GM12875 (cell line): ENCODE data around the gene ARHGAP40.

Source experiments
- H3K4me3 ChIP-seq: one replicate; pipeline ENCODE4 v1.5.1; 2011; ENCODE audit warnings: low read depth, low read length, control low read depth
- TF ChIP-seq, protein P1 (sequence below): IDR thresholded peaks from 2 replicates; pipeline ENCODE4 v1.5.1; 2011; ENCODE audit warnings: low read depth, mild to moderate bottlenecking, control low read depth, inconsistent platforms, low read length, moderate library complexity, borderline replicate concordance; ENCODE audit not compliant: insufficient read depth

ARHGAP40 gene

GRCh38 chr20:38563802-38564431 lies 37.7 kb upstream of the ARHGAP40 start:
- H3K4me3 ChIP-seq, result no peak overlapping the region
- TF ChIP-seq, protein P1, sequence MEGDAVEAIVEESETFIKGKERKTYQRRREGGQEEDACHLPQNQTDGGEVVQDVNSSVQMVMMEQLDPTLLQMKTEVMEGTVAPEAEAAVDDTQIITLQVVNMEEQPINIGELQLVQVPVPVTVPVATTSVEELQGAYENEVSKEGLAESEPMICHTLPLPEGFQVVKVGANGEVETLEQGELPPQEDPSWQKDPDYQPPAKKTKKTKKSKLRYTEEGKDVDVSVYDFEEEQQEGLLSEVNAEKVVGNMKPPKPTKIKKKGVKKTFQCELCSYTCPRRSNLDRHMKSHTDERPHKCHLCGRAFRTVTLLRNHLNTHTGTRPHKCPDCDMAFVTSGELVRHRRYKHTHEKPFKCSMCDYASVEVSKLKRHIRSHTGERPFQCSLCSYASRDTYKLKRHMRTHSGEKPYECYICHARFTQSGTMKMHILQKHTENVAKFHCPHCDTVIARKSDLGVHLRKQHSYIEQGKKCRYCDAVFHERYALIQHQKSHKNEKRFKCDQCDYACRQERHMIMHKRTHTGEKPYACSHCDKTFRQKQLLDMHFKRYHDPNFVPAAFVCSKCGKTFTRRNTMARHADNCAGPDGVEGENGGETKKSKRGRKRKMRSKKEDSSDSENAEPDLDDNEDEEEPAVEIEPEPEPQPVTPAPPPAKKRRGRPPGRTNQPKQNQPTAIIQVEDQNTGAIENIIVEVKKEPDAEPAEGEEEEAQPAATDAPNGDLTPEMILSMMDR, result no peak

- no peak overlapping the region for H3K4me3 ChIP-seq
- TF ChIP-seq, protein P1, result no peak
Measured at GRCh38 chr20:38564680-38565079, 36.9 kb upstream of the ARHGAP40 start.

DNA sequence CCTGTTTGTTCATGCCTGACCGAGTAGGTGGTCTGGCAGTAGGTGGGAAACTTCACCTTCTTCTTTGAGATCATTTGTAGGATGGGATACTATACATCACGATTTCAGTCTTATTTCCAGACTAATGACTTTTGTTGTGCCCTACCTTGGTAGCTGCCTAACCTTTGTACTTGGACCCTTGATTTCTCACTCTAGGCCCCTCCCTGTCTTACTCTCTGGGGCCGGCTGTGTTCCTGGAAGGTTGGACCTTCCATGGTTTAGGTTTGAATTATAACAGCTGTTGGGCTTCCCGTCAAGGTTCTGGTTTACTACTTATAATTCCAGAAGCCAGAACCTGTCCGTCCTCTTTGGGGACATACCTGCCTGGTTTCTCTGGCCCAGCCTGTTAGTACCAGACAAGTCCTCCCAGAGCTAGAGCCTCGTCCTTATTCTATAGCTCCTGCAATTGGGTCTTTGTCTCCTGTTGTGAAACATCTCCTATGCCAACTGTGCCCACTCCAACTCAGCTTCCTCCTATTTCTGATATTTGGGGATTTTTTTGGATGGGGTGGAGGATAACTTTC lies 35.5 kb upstream of the ARHGAP40 start:
- H3K4me3 ChIP-seq, result no peak overlapping the region
- TF ChIP-seq, protein P1, result no peak

- TF ChIP-seq, protein P1, result no peak
- H3K4me3 ChIP-seq, result no peak overlapping the region
Measured at GRCh38 chr20:38569747-38570525, 31.7 kb upstream of the ARHGAP40 start.

DNA sequence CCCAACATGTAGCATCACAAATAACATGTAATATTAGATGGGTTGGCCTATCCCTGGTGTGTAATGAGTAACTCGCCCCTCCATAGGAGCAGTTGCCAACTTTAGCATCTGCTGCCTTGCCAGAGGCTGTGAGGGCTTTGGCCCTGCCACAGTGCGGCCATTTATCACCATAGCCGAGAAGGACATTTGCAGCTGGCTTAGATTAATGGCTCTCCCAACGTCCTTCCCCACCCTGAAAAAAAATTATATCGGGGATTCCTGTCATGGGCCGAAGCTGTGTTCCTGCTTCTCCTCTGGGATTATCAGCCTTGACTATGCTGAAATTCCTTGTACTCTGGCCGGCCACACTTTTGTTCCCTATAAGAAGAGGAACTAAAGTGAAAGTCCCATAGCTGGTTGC lies 28.2 kb upstream of the ARHGAP40 start:
- TF ChIP-seq, protein P1, result no peak

GRCh38 chr20:38579219-38579910 lies 22.2 kb upstream of the ARHGAP40 start:
- TF ChIP-seq, protein P1, result no peak
- H3K4me3 ChIP-seq, result no peak overlapping the region

More for the DNA sequence above, 28.2 kb upstream of the ARHGAP40 start:
- H3K4me3 ChIP-seq, result no peak overlapping the region
